Fibroblast of skin of scalp (primary cell): ENCODE measurements around the gene PHACTR3. TPM values are rescaled to one million over a fixed set of nuclear protein-coding genes. Genes with fewer than 3 reads are reported as not detected.
A peak's percentile ranks its signal among the peaks of the same experiment; 100 is the strongest.
"Not testable (repeated sequence)": the region's sequence is repeated elsewhere in the genome, so short reads cannot be mapped to it uniquely, and the experiment has no call there.

Experiments
- DNase-seq: peaks from one replicate; pipeline ENCODE4 v3.0.0-alpha.2; 2013
- polyA plus RNA-seq, 2 experiments: library from polyadenylated mRNA; unstranded; fragments of 120-200 nt; gene quantifications; one replicate each; pipeline ENCODE4 v1.2.1, GENCODE V29; 2013; ENCODE audit not compliant: insufficient read length in 2 of 2

PHACTR3 gene
- 0.54 TPM for polyA plus RNA-seq (2013, experiment 1 of 2; ENCODE audit: insufficient read length)
- polyA plus RNA-seq (2013, experiment 2 of 2; ENCODE audit: insufficient read length): 1.2 TPM

DNA sequence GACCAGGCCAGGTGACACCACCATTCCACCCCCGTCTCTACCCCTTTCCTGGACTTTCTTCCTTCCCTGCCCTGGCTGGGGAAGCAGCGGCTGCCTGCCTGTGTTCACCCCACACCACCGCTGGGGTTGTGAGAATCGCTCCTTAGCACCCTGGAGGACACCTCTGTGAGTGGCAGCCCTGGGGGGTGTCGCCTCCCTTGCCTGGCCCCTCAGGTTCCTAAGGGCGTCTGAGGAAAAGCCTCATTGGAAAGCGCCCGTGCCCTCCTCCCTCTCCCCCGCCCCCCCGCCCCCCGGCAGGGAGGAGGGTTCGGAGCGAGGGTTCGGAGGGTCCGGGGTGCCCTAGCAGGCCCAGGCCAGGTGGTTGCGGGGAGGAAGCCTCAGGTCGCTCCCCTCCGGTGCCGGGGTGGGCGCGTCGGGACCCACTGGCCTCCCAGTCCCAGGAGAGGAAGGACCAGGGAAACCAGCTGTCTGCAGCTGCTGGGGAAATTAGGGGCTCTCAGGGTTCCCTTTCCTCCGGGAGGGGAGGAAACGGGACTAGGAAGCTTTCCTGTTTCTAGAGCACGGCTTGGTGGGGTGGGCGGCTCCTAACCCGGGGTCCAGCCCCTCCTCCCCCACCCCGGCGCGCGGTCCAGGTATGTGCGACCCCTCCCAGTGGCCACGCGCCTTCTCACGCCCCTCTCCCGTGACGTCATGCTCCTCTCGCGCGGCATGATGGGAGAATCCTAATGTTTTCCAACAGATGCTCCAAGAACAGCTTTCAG, at the start of gene PHACTR3:
Gene PHACTR3, plus strand, starts transcription at position 760 of the 761 bp plus-strand sequence. CDS start 475 bp downstream, outside the sequence.
- no peak for DNase-seq

DNA sequence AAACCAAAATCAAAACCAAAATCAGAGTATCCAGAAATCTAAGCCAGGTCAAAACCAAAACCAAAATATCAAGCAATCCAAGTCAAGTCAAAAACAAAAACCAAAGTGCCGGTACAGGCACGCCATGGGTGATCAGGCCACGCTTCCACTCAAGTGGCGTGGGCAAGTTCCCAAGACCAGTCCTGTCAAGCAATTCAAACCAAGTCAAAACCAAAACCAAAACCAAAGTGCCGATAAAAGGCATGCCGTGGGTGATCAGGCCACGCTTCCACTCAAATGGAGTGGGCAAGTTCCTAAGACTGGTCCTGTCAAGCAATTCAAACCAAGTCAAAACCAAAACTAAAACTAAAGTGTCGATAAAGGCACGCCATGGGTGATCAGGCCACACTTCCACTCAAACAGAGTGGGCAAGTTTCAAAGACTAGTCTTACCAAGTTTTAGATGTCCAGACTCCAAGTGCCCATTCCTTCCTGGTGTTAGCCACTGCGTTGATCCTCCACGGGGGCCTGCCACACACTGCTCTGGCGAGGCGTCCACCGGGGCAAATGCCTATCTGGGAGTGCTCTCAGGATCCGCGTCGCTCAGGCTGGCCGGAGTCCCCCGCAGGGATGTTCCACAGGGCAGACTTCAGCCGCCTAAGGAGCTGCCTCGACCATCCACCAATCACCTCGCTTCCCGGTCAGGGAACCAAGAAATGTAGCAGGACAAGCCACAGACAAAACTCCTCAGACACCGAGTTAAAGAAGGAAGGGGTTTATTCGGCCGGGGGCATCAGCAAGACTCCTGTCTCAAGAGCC, 46.4 kb upstream of the PHACTR3 start:
- DNase-seq: not testable (repeated sequence)

GRCh38 chr20:59559024-59559817, 45.1 kb upstream of the PHACTR3 start:
- no peak for DNase-seq

GRCh38 chr20:59559863-59560262, 44.5 kb upstream of the PHACTR3 start:
- DNase-seq: no peak

DNA sequence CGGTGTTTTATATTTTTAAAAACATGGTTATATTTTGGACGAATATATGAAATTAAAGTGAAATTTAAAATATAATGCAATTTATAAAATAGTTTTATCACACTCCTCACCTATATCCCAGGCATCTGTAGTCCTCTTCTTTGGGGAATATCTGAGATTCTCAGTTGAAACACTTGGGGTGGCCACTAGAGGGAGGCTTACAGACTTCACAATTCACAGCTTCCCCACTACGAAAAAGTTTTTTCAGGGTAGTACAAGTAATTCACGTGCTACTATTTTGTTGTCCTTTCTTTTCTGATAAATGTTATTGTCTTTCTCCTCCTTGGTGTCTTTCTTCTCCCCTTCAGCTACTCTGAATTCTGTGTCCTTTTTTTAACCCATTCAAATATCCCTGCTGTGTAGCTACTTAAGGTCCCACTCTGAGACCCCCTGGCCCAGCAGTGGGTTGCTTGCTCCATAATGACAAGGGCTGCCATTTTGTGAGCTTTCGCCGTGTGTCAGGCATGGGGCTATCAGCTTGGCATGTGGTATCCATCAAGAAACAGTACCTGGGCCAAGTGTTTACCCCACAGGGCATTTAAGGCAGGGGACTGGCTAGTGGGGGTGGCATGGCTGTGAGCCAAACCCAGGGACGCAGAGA, 43.6 kb upstream of the PHACTR3 start:
- peak; percentile 27 for DNase-seq

- no peak for DNase-seq
Measured at GRCh38 chr20:59561228-59561605, 43.1 kb upstream of the PHACTR3 start.

DNA sequence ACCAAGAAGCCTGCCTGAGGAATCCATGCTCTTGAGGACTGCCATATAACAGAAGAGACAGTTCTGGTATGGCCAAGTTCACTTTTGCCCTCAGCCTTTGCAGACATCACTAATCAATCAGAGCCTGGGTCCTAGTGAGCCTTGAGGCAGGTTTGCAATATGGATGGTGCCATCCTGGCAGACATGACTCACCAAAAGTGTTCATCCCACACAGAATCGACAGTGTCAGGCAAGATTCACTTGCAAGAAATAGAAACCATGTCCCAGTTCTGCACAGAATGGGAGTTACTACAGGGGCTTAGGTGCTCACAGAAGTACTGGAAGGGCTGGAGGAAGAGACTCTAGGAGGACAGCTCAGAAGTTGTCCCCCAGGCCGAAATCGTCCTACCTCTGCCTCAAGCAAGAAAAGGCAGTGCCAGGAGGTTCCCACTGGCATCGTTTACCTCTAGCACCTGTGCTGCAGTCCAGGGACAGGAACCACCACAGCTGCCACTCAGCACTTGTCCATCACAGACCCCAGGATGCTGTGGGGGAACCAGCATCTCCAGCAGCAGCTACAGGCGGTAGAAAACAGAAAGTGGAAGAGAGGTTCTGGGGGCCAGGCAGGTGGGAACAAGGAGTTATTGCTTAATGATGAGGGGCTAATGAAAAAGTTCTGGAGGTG, 42.6 kb upstream of the PHACTR3 start:
- no peak for DNase-seq

DNA sequence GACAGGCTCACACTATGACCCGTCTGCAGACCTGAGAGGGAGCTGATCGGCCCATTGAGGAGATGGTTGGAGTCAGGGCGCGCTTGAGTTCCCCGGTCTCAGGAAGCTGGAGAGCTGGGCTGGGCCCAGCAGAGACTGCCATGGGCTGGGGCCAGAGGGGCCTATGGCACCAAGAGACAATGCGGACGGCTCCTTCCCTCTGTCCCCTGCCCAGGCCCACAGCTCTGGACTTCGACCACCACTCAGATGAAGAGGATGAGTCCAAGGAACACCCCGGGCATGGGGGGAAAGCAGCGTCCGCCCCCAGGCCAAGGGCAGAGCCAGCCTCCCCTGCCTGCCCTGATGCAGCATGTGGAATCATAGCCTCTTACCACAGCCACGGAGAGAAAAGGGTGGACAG, 40.2 kb upstream of the PHACTR3 start:
- no peak for DNase-seq

DNA sequence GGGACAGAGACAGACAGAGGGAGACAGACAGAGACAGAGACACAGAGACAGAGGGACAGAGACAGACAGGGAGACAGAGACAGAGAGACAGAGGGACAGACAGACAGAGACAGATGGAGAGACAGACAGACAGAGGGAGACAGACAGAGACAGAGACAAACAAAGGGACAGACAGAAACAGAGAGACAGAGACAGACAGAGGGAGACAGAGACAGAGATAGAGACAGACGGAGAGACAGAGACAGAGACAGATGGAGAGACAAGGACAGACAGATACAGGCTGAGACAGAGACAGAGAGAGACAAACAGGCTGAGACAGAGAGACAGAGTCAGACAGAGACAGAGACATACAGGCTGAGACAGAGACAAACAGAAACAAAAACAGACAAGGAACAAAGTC, 39.4 kb upstream of the PHACTR3 start:
- DNase-seq: no peak

GRCh38 chr20:59565768-59566461, 38.4 kb upstream of the PHACTR3 start:
- no peak for DNase-seq

DNA sequence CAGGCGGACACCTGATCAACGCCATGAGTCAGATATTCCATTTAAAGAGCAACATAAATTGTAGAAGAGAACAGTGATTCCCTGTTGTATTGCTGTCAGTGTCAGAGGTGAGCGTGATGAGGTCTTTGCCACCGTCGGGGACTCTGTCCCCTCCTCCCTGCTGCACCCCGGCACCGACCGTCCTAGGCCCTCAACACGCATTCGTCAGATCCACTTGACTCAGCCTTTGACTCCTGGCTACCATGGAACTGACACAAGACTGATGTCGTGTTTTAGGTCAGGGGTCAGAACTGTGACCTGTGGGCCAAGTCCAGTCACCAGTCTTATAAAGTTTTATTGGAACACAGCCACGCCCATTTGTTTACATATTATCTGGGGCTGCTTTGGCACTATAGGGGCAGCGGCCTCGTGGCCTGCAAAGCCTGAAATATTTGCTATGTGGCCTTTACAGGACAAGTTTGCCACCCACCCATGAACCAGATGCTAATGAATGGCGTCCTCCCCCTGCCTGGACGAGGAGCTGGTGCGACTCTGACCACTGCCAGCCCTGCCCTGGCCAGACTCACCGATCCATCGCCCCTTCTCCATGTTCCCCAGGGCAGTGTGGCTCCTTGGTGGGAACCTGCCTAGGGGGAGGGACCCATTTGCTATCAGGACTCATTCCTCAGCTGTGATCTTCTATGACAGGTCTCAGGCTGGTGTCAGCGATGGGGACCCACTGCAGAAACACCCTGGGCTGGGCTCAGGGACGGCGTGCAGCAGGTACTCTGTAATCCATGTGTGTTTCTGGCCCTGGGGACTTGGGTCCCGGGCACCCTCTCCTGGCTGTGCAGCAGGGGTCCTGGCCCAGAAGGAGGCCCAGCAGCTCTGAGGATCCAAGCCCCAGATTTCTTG, 37.5 kb upstream of the PHACTR3 start:
- no peak for DNase-seq

DNA sequence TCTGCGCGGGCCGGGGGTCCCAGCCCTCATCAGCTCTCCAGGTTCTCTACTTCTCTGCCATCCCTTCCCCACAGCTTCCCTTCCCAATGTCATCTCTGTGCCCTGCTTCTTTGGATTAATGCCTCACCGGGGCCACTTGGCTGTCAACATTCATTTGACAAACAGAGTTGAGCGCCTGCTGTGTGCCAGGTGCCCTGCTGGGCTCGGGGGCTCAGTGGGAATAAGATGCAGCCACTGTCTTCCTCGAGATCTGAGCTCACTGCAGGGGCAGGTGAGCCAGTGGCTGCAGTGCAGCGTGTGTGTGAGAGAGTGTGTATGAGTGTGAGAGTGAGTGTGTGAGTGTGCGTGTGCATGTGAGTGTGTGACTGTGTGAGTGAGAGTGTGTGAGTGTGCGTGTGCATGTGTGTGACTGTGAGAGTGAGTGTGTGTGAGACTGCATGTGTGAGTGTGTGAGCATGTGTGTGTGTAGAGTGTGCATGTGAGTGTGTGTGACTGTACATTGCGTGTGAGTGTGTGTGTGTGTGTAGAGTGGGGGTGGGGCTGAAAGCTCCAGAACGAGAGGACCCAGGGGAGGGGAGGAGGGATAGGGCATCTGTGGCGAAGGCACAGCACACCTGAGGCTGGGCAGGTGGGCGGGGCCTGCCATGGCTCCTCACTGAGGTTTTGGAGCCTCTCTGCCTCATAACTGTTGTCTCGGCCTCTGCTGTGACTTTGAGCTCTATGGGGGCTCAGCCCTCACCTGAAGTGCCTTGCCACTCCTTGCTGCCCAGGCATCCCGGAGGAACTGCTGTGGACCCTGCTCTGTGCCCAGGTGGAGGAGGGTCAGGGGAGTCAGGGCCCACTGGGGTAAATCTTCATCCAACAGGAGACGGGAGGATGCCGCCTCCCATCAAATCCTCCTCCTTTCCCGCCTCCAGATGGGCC, 36.5 kb upstream of the PHACTR3 start:
- no peak for DNase-seq

- no peak for DNase-seq
Measured at GRCh38 chr20:59568509-59569024, 35.8 kb upstream of the PHACTR3 start.

GRCh38 chr20:59569305-59569704, 35.0 kb upstream of the PHACTR3 start:
- DNase-seq: no peak

DNA sequence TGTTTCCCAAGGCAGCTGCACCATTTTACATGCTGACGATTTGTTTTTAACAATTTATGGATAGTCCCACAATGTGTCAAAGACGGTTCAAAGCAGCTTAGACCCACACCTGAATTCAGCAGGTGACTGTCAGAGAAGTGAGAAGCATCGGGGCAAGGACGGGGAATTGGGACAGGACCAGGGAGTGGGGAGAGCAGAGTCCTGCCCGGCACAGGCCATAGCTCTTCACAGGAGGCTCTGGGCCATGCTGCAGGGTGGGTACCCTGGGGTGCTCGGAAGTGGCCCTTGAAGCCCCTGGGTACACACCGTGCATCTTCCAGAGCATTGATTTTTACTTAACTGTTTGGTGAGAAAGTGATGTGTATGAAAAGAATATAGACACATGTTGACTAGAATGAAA, 33.2 kb upstream of the PHACTR3 start:
- no peak for DNase-seq

GRCh38 chr20:59571551-59572314, 32.6 kb upstream of the PHACTR3 start:
- DNase-seq: peak; percentile 67

- no peak for DNase-seq
Measured at GRCh38 chr20:59572515-59572914, 31.8 kb upstream of the PHACTR3 start.

- DNase-seq: no peak
Measured at GRCh38 chr20:59573837-59574236, 30.5 kb upstream of the PHACTR3 start.
